ENCODE measurements around the gene ASPSCR1. TPM values are rescaled to one million over a fixed set of nuclear protein-coding genes. Genes with fewer than 3 reads are reported as not detected.
"Not testable (repeated sequence)": the region's sequence is repeated elsewhere in the genome, so short reads cannot be mapped to it uniquely, and the experiment has no call there.

The ASPSCR1 gene
- total and polyA plus RNA-seq, 12 donors = 10.2 to 177 (median 27.6) TPM

GRCh38 chr17:82037092-82037888 is 59.9 kb downstream of the ASPSCR1 start, which contains the start of gene DCXR:
Gene DCXR (minus strand): TSS chr17:82037697. CDS start chr17:82037682, 15 bp downstream.
- peak within 1 kb of the TSS; percentile 90 to 99 (median 93) for H3K27ac ChIP-seq
- H3K27me3 ChIP-seq = no peaks in the 10 kb centered on the region
- WGBS, 4 donors = 0 to 1% (median 0%) methylated on average over 2 to 92 of the region's 92 CpGs
- no peaks in the 10 kb centered on the region for H3K36me3 ChIP-seq (replicated peaks in 1 of 2)
- H3K9me3 ChIP-seq (replicated peaks in 1 of 3) = no peaks in the 10 kb centered on the region
- H3K4me3 ChIP-seq = peak within 1 kb of the TSS in 3 of 4 donors; percentile 33 to 69 (median 55)
- peaks cover 14% of the 10 kb centered on the region in 2 donors for H3K4me1 ChIP-seq (replicated peaks in 1 of 2)
- peak; percentile 95 to 98 (median 97) for DNase-seq
- intact Hi-C loops (cut with DNase I) = loop anchor here in 1 of 2 donors (10.0 kb wide), 1 partner anchor 278 kb away; the partner anchor contains the start of gene CD7
- TF ChIP-seq, protein P1, sequence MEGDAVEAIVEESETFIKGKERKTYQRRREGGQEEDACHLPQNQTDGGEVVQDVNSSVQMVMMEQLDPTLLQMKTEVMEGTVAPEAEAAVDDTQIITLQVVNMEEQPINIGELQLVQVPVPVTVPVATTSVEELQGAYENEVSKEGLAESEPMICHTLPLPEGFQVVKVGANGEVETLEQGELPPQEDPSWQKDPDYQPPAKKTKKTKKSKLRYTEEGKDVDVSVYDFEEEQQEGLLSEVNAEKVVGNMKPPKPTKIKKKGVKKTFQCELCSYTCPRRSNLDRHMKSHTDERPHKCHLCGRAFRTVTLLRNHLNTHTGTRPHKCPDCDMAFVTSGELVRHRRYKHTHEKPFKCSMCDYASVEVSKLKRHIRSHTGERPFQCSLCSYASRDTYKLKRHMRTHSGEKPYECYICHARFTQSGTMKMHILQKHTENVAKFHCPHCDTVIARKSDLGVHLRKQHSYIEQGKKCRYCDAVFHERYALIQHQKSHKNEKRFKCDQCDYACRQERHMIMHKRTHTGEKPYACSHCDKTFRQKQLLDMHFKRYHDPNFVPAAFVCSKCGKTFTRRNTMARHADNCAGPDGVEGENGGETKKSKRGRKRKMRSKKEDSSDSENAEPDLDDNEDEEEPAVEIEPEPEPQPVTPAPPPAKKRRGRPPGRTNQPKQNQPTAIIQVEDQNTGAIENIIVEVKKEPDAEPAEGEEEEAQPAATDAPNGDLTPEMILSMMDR (IDR thresholded peaks at IDR 0.05) = peak; percentile 21 to 85 (median 58)
- TF ChIP-seq POLR2A (IDR thresholded peaks at IDR 0.05) = peak; percentile 73 to 91

GRCh38 chr17:82037889-82038195 is 60.4 kb downstream of the ASPSCR1 start:
- Histone ChIP-seq H3K9me3 (replicated peaks in 1 of 3) (no peaks in the 10 kb centered on the region), H3K27me3 (no peaks in the 10 kb centered on the region), H3K27ac (peak overlapping the region; percentile 90 to 99 (median 93)), H3K4me1 (replicated peaks in 1 of 2) (peaks cover 14% of the 10 kb centered on the region in 2 donors), H3K4me3 (peak overlapping the region in 2 of 4 donors; percentile 55 to 69), H3K36me3 (replicated peaks in 1 of 2) (no peaks in the 10 kb centered on the region)
- DNase-seq = no peak
- intact Hi-C loops (cut with DNase I) = loop anchor here in 1 of 2 donors (10.0 kb wide), 1 partner anchor 277 kb away; the partner anchor contains the start of gene CD7
- 4 to 8% (median 7%) methylated on average over 10 of the region's 10 CpGs for WGBS, 4 donors
- no peak for TF ChIP-seq POLR2A (IDR thresholded peaks at IDR 0.05)
- TF ChIP-seq, protein P1 (IDR thresholded peaks at IDR 0.05) = no peak

- not testable (repeated sequence) for H3K27me3 ChIP-seq; H3K4me3 ChIP-seq; H3K9me3 ChIP-seq (replicated peaks in 1 of 3); H3K36me3 ChIP-seq (replicated peaks in 1 of 2); DNase-seq; H3K27ac ChIP-seq
- intact Hi-C loops (cut with DNase I) = loop anchor here in 1 of 2 donors (10.0 kb wide), 1 partner anchor 276 kb away; the partner anchor contains the start of gene CD7
- 79 to 82% (median 81%) methylated on average over 16 of the region's 16 CpGs for WGBS, 4 donors
- H3K4me1 ChIP-seq (replicated peaks in 1 of 2) = peaks cover 14% of the 10 kb centered on the region in 2 donors
Measured at GRCh38 chr17:82038796-82039409, 61.5 kb downstream of the ASPSCR1 start.

- Histone ChIP-seq H3K4me1 (replicated peaks in 1 of 2) (peaks cover 14% of the 10 kb centered on the region in 2 donors), H3K36me3 (replicated peaks in 1 of 2) (no peaks in the 10 kb centered on the region), H3K4me3 (no peak overlapping the region), H3K27ac (no peak overlapping the region), H3K27me3 (no peaks in the 10 kb centered on the region), H3K9me3 (replicated peaks in 1 of 3) (no peaks in the 10 kb centered on the region)
- 83 to 97% (median 95%) methylated on average over 2 to 8 of the region's 8 CpGs for WGBS, 4 donors
- DNase-seq = no peak
- TF ChIP-seq, protein P1 (IDR thresholded peaks at IDR 0.05) = no peak
- TF ChIP-seq POLR2A (IDR thresholded peaks at IDR 0.05) = no peak
- intact Hi-C loops (cut with DNase I) = loop anchor here in 1 of 2 donors (10.0 kb wide), 1 partner anchor 275 kb away; the partner anchor contains the start of gene CD7
Measured at GRCh38 chr17:82039695-82040299, 62.4 kb downstream of the ASPSCR1 start.
